ENCODE data around the gene GRID1.

The GRID1 gene

GRCh38 chr10:86261941-86262687 is 104.5 kb downstream of the GRID1 start:
- DNase-seq (peak; percentile 16), ATAC-seq (replicated peaks) (peak; percentile 80 to 88)
- no peaks in the 10 kb centered on the region for H3K36me3 Mint-ChIP-seq
- no peak overlapping the region for H3K4me3 Mint-ChIP-seq
- H3K27ac Mint-ChIP-seq: no peak overlapping the region
- no peaks in the 10 kb centered on the region for H3K4me1 Mint-ChIP-seq
- H3K9me3 Mint-ChIP-seq: peaks cover 0 to 3% of the 10 kb centered on the region in 2 donors
- H3K27me3 Mint-ChIP-seq: peaks cover 35 to 59% of the 10 kb centered on the region in 2 donors

GRCh38 chr10:86261470-86261869 is 105.1 kb downstream of the GRID1 start:
- ATAC-seq (replicated peaks): no peak
- no peak overlapping the region for H3K4me3 Mint-ChIP-seq

GRCh38 chr10:86260564-86260963 is 106.0 kb downstream of the GRID1 start:
- peaks cover 0 to 3% of the 10 kb centered on the region in 2 donors for H3K9me3 Mint-ChIP-seq
- H3K27ac Mint-ChIP-seq: no peak overlapping the region
- peaks cover 31 to 56% of the 10 kb centered on the region in 2 donors for H3K27me3 Mint-ChIP-seq
- H3K4me1 Mint-ChIP-seq: no peaks in the 10 kb centered on the region
- ATAC-seq (replicated peaks) (no peak), DNase-seq (no peak)
- H3K36me3 Mint-ChIP-seq: no peaks in the 10 kb centered on the region
- H3K4me3 Mint-ChIP-seq: no peak overlapping the region

More at GRCh38 chr10:86261470-86261869, 105.1 kb downstream of the GRID1 start:
- Mint-ChIP-seq H3K27ac (no peak overlapping the region), H3K9me3 (peaks cover 0 to 3% of the 10 kb centered on the region in 2 donors), H3K27me3 (peaks cover 35 to 59% of the 10 kb centered on the region in 2 donors), H3K36me3 (no peaks in the 10 kb centered on the region), H3K4me1 (no peaks in the 10 kb centered on the region)
- DNase-seq: no peak

GRCh38 chr10:86259901-86260562 is 106.6 kb downstream of the GRID1 start:
- Mint-ChIP-seq H3K9me3 (peaks cover 0 to 3% of the 10 kb centered on the region in 2 donors), H3K4me1 (no peaks in the 10 kb centered on the region), H3K36me3 (no peaks in the 10 kb centered on the region), H3K27ac (no peak overlapping the region), H3K27me3 (peaks cover 29 to 52% of the 10 kb centered on the region in 2 donors), H3K4me3 (no peak overlapping the region)
- no peak for DNase-seq
- no peak for ATAC-seq (replicated peaks)

GRCh38 chr10:86258941-86259340 is 107.7 kb downstream of the GRID1 start:
- no peaks in the 10 kb centered on the region for H3K4me1 Mint-ChIP-seq
- H3K9me3 Mint-ChIP-seq: peaks cover 0 to 3% of the 10 kb centered on the region in 2 donors
- H3K4me3 Mint-ChIP-seq: no peak overlapping the region
- peaks cover 24 to 41% of the 10 kb centered on the region in 2 donors for H3K27me3 Mint-ChIP-seq
- no peaks in the 10 kb centered on the region for H3K36me3 Mint-ChIP-seq
- no peak overlapping the region for H3K27ac Mint-ChIP-seq
- DNase-seq (no peak), ATAC-seq (replicated peaks) (no peak)

- DNase-seq (no peak), ATAC-seq (replicated peaks) (no peak)
- peaks cover 0 to 3% of the 10 kb centered on the region in 2 donors for H3K9me3 Mint-ChIP-seq
- H3K4me1 Mint-ChIP-seq: no peaks in the 10 kb centered on the region
- H3K27ac Mint-ChIP-seq: no peak overlapping the region
- H3K4me3 Mint-ChIP-seq: no peak overlapping the region
- peaks cover 27 to 39% of the 10 kb centered on the region in 2 donors for H3K27me3 Mint-ChIP-seq
- H3K36me3 Mint-ChIP-seq: no peaks in the 10 kb centered on the region
These were observed 108.1 kb downstream of the GRID1 start for GRCh38 chr10:86258499-86258898.

- Mint-ChIP-seq H3K27me3 (peaks cover 27 to 31% of the 10 kb centered on the region in 2 donors), H3K27ac (no peak overlapping the region), H3K4me3 (no peak overlapping the region), H3K9me3 (peaks cover 0 to 3% of the 10 kb centered on the region in 2 donors), H3K36me3 (no peaks in the 10 kb centered on the region), H3K4me1 (no peaks in the 10 kb centered on the region)
- DNase-seq (no peak), ATAC-seq (replicated peaks) (no peak)
These were observed 108.9 kb downstream of the GRID1 start for GRCh38 chr10:86257683-86258082.

- no peak overlapping the region for H3K4me3 Mint-ChIP-seq
- no peak for ATAC-seq (replicated peaks)
- H3K36me3 Mint-ChIP-seq: no peaks in the 10 kb centered on the region
- no peak overlapping the region for H3K27ac Mint-ChIP-seq
- H3K4me1 Mint-ChIP-seq: no peaks in the 10 kb centered on the region
- peaks cover 26 to 27% of the 10 kb centered on the region in 2 donors for H3K27me3 Mint-ChIP-seq
- H3K9me3 Mint-ChIP-seq: peaks cover 0 to 3% of the 10 kb centered on the region in 2 donors
- DNase-seq: no peak
These were observed 109.8 kb downstream of the GRID1 start for GRCh38 chr10:86256690-86257315.

GRCh38 chr10:86255405-86256251 is 111.0 kb downstream of the GRID1 start:
- no peaks in the 10 kb centered on the region for H3K36me3 Mint-ChIP-seq
- DNase-seq (no peak), ATAC-seq (replicated peaks) (no peak)
- peaks cover 0 to 5% of the 10 kb centered on the region in 2 donors for H3K9me3 Mint-ChIP-seq
- no peak overlapping the region for H3K27ac Mint-ChIP-seq
- H3K4me1 Mint-ChIP-seq: no peaks in the 10 kb centered on the region
- H3K27me3 Mint-ChIP-seq: peaks cover 14 to 21% of the 10 kb centered on the region in 2 donors
- H3K4me3 Mint-ChIP-seq: no peak overlapping the region

GRCh38 chr10:86254526-86255174 is 111.9 kb downstream of the GRID1 start:
- Mint-ChIP-seq H3K9me3 (peaks cover 5 to 9% of the 10 kb centered on the region in 2 donors), H3K4me1 (no peaks in the 10 kb centered on the region), H3K27me3 (peaks cover 7 to 13% of the 10 kb centered on the region in 2 donors), H3K36me3 (no peaks in the 10 kb centered on the region), H3K4me3 (no peak overlapping the region), H3K27ac (no peak overlapping the region)
- DNase-seq (no peak), ATAC-seq (replicated peaks) (no peak)

- peaks cover 9 to 13% of the 10 kb centered on the region in 2 donors for H3K9me3 Mint-ChIP-seq
- DNase-seq (no peak), ATAC-seq (replicated peaks) (no peak)
- no peak overlapping the region for H3K27ac Mint-ChIP-seq
- H3K36me3 Mint-ChIP-seq: no peaks in the 10 kb centered on the region
- H3K4me3 Mint-ChIP-seq: no peak overlapping the region
- peaks cover 7 to 13% of the 10 kb centered on the region in 2 donors for H3K27me3 Mint-ChIP-seq
- no peaks in the 10 kb centered on the region for H3K4me1 Mint-ChIP-seq
These were observed 112.5 kb downstream of the GRID1 start for GRCh38 chr10:86254081-86254480.

- H3K4me3 Mint-ChIP-seq: no peak overlapping the region
These were observed 113.2 kb downstream of the GRID1 start for GRCh38 chr10:86253091-86254072.

More at GRCh38 chr10:86253091-86254072, 113.2 kb downstream of the GRID1 start:
- peaks cover 9 to 13% of the 10 kb centered on the region in 2 donors for H3K9me3 Mint-ChIP-seq
- H3K27me3 Mint-ChIP-seq: peaks cover 7 to 13% of the 10 kb centered on the region in 2 donors
- no peak overlapping the region for H3K27ac Mint-ChIP-seq
- no peaks in the 10 kb centered on the region for H3K4me1 Mint-ChIP-seq
- H3K36me3 Mint-ChIP-seq: no peaks in the 10 kb centered on the region
- ATAC-seq (replicated peaks): no peak
- DNase-seq: no peak
